Measurements from ENCODE around the gene THRB.

The THRB gene

DNA sequence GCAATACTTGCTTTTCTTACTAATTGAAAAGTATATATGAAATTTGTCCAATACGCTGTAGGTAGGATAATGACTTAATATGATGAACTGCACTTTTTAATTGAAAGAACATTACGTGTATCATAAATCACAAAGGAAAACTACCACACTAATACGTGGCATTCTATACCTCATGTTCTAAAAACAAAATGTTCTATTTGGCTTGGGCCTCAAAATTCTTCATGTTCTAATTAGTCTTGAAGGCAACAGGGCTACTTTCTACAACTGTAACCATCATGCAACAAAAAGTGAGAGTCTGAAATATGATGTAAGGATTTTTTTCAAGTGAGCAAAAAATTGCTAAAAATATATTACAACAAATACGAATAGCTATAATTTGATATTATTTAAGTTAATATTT is 19.8 kb downstream of the THRB start:
- Mint-ChIP-seq H3K9me3 (no peaks in the 10 kb centered on the region), H3K27ac (no peak overlapping the region), H3K4me1 (no peaks in the 10 kb centered on the region), H3K27me3 (ENCODE audit: low read depth, poor library complexity) (peaks cover 15% of the 10 kb centered on the region), H3K4me3 (no peak overlapping the region), H3K36me3 (ENCODE audit: low read depth) (no peaks in the 10 kb centered on the region)
- TF ChIP-seq CTCF (IDR thresholded peaks at IDR 0.05) = no peak
- DNase-seq = no peak

DNA sequence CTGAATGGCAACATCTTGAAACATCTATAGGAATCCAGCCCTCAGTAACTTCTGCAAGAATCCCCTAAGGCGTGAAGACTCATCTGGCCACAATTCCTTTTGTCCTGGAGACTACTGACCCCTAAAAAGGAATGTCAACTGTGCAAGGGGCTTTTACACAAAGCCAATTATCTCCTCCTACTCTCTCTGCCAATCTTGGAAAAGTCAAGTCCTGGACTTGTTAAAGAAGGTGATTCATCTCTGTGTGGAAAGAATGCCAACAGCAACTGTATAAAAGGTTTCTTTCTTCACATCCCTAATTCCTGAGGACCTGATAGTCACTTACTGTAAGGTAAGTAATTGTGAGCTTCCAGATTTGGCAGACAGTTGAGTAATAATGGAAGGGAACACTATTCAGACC is 22.3 kb downstream of the THRB start:
- TF ChIP-seq CTCF (IDR thresholded peaks at IDR 0.05) = no peak
- Mint-ChIP-seq H3K27me3 (ENCODE audit: low read depth, poor library complexity) (peaks cover 4% of the 10 kb centered on the region), H3K4me1 (no peaks in the 10 kb centered on the region), H3K4me3 (no peak overlapping the region), H3K36me3 (ENCODE audit: low read depth) (no peaks in the 10 kb centered on the region), H3K9me3 (peaks cover 10% of the 10 kb centered on the region), H3K27ac (no peak overlapping the region)
- DNase-seq = no peak

GRCh38 chr3:24471486-24471885 is 23.2 kb downstream of the THRB start:
- Mint-ChIP-seq H3K4me3 (no peak overlapping the region), H3K27me3 (ENCODE audit: low read depth, poor library complexity) (peaks cover 4% of the 10 kb centered on the region), H3K9me3 (peaks cover 14% of the 10 kb centered on the region), H3K36me3 (ENCODE audit: low read depth) (no peaks in the 10 kb centered on the region), H3K27ac (no peak overlapping the region), H3K4me1 (no peaks in the 10 kb centered on the region)
- no peak for TF ChIP-seq CTCF (IDR thresholded peaks at IDR 0.05)
- DNase-seq = no peak

- Mint-ChIP-seq H3K27me3 (ENCODE audit: low read depth, poor library complexity) (peaks cover 4% of the 10 kb centered on the region), H3K9me3 (peaks cover 14% of the 10 kb centered on the region), H3K36me3 (ENCODE audit: low read depth) (no peaks in the 10 kb centered on the region), H3K4me3 (no peak overlapping the region), H3K4me1 (no peaks in the 10 kb centered on the region), H3K27ac (no peak overlapping the region)
- no peak for DNase-seq
- no peak for TF ChIP-seq CTCF (IDR thresholded peaks at IDR 0.05)
Observed at GRCh38 chr3:24470277-24470676, 24.4 kb downstream of the THRB start.

DNA sequence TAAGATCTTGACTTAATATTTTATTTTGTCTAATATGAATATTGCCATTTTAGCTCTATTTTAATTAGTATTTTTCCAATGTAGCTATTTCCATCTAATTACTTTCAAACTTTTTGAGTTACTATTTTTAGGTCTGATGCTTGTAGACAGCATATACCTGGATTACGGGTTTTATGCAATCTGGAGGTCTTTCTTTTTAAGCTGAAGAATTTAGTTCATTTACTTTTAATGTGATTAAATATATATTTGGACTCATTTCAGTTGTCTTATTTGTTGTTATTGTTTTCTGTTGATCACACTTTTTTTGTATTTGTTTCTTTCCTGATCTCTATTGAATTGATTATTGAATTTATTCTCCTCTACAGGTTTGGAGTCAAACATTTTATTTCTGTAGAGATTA is 30.3 kb downstream of the THRB start:
- H3K27ac Mint-ChIP-seq = no peak overlapping the region
- DNase-seq = no peak
- TF ChIP-seq CTCF (IDR thresholded peaks at IDR 0.05) = no peak
- H3K4me3 Mint-ChIP-seq = no peak overlapping the region
- peaks cover 14% of the 10 kb centered on the region for H3K9me3 Mint-ChIP-seq
- no peaks in the 10 kb centered on the region for H3K36me3 Mint-ChIP-seq (ENCODE audit: low read depth)
- no peaks in the 10 kb centered on the region for H3K4me1 Mint-ChIP-seq
- H3K27me3 Mint-ChIP-seq (ENCODE audit: low read depth, poor library complexity) = peaks cover 9% of the 10 kb centered on the region

- Mint-ChIP-seq H3K4me3 (no peak overlapping the region), H3K27ac (no peak overlapping the region), H3K9me3 (peaks cover 7% of the 10 kb centered on the region), H3K27me3 (ENCODE audit: low read depth, poor library complexity) (peaks cover 9% of the 10 kb centered on the region), H3K4me1 (no peaks in the 10 kb centered on the region), H3K36me3 (ENCODE audit: low read depth) (no peaks in the 10 kb centered on the region)
- DNase-seq = no peak
- no peak for TF ChIP-seq CTCF (IDR thresholded peaks at IDR 0.05)
Observed at GRCh38 chr3:24462737-24463136, 31.9 kb downstream of the THRB start.
